GM12801 (cell line): ENCODE results near the gene MTHFD1L.

Experiments
- CTCF ChIP-seq: IDR thresholded peaks from one replicate; pipeline ENCODE4 v1.5.1; 2011; ENCODE audit warnings: control low read depth; ENCODE audit not compliant: insufficient read length; ENCODE audit errors: extremely low read depth

Gene MTHFD1L

GRCh38 chr6:150887978-150888563, 22.6 kb downstream of the MTHFD1L start:
- TF ChIP-seq CTCF, result no peak

GRCh38 chr6:150890346-150890745, 24.8 kb downstream of the MTHFD1L start:
- no peak for TF ChIP-seq CTCF

- TF ChIP-seq CTCF, result no peak
Measured at GRCh38 chr6:150891888-150892485, 26.5 kb downstream of the MTHFD1L start.

GRCh38 chr6:150894191-150894744, 28.8 kb downstream of the MTHFD1L start:
- TF ChIP-seq CTCF, result no peak

GRCh38 chr6:150894935-150895552, 29.5 kb downstream of the MTHFD1L start:
- TF ChIP-seq CTCF, result no peak

- no peak for TF ChIP-seq CTCF
Measured at GRCh38 chr6:150895928-150896632, 30.6 kb downstream of the MTHFD1L start.

- no peak for TF ChIP-seq CTCF
Measured at GRCh38 chr6:150897400-150897943, 32.0 kb downstream of the MTHFD1L start.
